K562 (cell line): ENCODE measurements around the gene AMBRA1. TPM values are rescaled to one million over a fixed set of nuclear protein-coding genes. Genes with fewer than 3 reads are reported as not detected.

Experiments
- ATAC-seq: fragments of 200-7000 bp; cut with Tn5 transposase; 3 replicates; pipeline ENCODE4 v1.9.1; 2020; ENCODE audit warnings: moderate library complexity
- BruUV-seq: library from RNA; stranded (reverse); fragments of 400-500 nt; replicated peaks from 2 replicates; lab custom pipeline; 2021; lab: Mats Ljungman, UMichigan
- CTCF ChIA-PET: fragments of 300-600 bp; formaldehyde crosslinking; extraction: SDS; loops from one replicate; lab custom pipeline; 2021; ENCODE audit warnings: low intra/inter-chr PET ratio; lab: Yijun Ruan, JAX
- POLR2A ChIA-PET: fragments of 300-600, 350-650 bp; sonication (Branson Sonifier 250); formaldehyde crosslinking; extraction: SDS; loops from one replicate; lab custom pipeline; 2021; ENCODE audit warnings: antibody characterized with exemption, inconsistent platforms; lab: Yijun Ruan, JAX
- DNase-seq, 4 experiments: peaks; one replicate each; pipeline versions ENCODE4 v3.0.0 to v3.0.0-alpha.2; 2011 to 2018; ENCODE audit warnings: low spot score in 3 of 4, mixed read lengths in 3 of 4; ENCODE audit errors: extremely low read depth in 1 of 4
- FAIRE-seq: peaks from 2 replicates; lab custom pipeline; 2011; peaks lifted over from hg19 to GRCh38; lab: Jason Lieb, UNC
- H2AFZ ChIP-seq: 2 replicates; pipeline ENCODE4 v1.6.0; 2011; ENCODE audit warnings: low read depth, low read length, control low read depth, inconsistent platforms
- H3K27ac ChIP-seq: fragments of 200-600 bp; 3 replicates; pipeline ENCODE4 v1.8.0; 2011; ENCODE audit warnings: low read depth, mild to moderate bottlenecking, control low read depth, inconsistent platforms, low read length, moderate library complexity, mixed read lengths; ENCODE audit errors: extremely low read depth
- H3K27me3 ChIP-seq, 2 experiments: fragments of 300-600 bp in 1 of 2; 2 replicates in 1 of 2; 3 replicates in 1 of 2; pipeline versions ENCODE4 v1.6.0 to v1.8.0; 2011; ENCODE audit warnings: inconsistent platforms in 2 of 2, low read length in 2 of 2, mild to moderate bottlenecking in 1 of 2, mixed read lengths in 1 of 2, moderate library complexity in 1 of 2; ENCODE audit not compliant: control insufficient read depth in 2 of 2, insufficient read depth in 2 of 2
- H3K36me3 ChIP-seq: fragments of 300-600 bp; 3 replicates; pipeline ENCODE4 v1.8.0; 2011; ENCODE audit warnings: mild to moderate bottlenecking, low read length, inconsistent platforms; ENCODE audit not compliant: control insufficient read depth, insufficient read depth
- H3K4me1 ChIP-seq, 2 experiments: fragments of 200-600 bp in 1 of 2; replicated peaks in 1 of 2; 2 replicates in 1 of 2; 3 replicates in 1 of 2; pipeline versions ENCODE4 v1.5.1 to v1.8.0; 2011; ENCODE audit warnings: inconsistent platforms in 2 of 2, low read length in 2 of 2, mild to moderate bottlenecking in 1 of 2, mixed read lengths in 1 of 2, moderate library complexity in 1 of 2; ENCODE audit not compliant: control insufficient read depth in 2 of 2, insufficient read depth in 2 of 2
- H3K4me2 ChIP-seq: 2 replicates; pipeline ENCODE4 v1.6.1; 2011; ENCODE audit warnings: low read length, control low read depth, inconsistent platforms, mixed read lengths; ENCODE audit not compliant: insufficient read depth
- H3K4me3 ChIP-seq: fragments of 200-600 bp; sonication (generic), shearing (Covaris generic); 2 replicates; pipeline ENCODE4 v1.5.1; 2016; ENCODE audit warnings: control low read depth, inconsistent platforms
- H3K79me2 ChIP-seq: fragments of 200-600 bp; 3 replicates; pipeline ENCODE4 v1.8.0; 2011; ENCODE audit warnings: low read length, inconsistent platforms; ENCODE audit not compliant: control insufficient read depth, insufficient read depth
- H3K9ac ChIP-seq, 2 experiments: 2 replicates each; pipeline versions ENCODE4 v1.6.0 to v1.6.1; 2011; ENCODE audit warnings: low read depth in 2 of 2, low read length in 2 of 2, control low read depth in 1 of 2, inconsistent platforms in 1 of 2, mild to moderate bottlenecking in 1 of 2, mixed read lengths in 1 of 2; ENCODE audit not compliant: insufficient read depth in 1 of 2
- H3K9me1 ChIP-seq: one replicate; pipeline ENCODE4 v1.6.0; 2011; ENCODE audit warnings: inconsistent platforms, mild to moderate bottlenecking, low read length, moderate library complexity; ENCODE audit not compliant: control insufficient read depth, insufficient read depth
- H3K9me3 ChIP-seq: replicated peaks from 2 replicates; pipeline ENCODE4 v1.5.1; 2011; ENCODE audit warnings: low read depth, low read length, inconsistent platforms; ENCODE audit not compliant: control insufficient read depth, insufficient read depth
- H4K20me1 ChIP-seq: replicated peaks from 2 replicates; pipeline ENCODE4 v1.6.1; 2011; ENCODE audit warnings: low read length, inconsistent platforms, mixed read lengths; ENCODE audit not compliant: control insufficient read depth, insufficient read depth
- HMBOX1 ChIP-seq: sonication (generic); IDR thresholded peaks from 2 replicates; pipeline ENCODE4 v1.6.1; 2016
- TSHZ1 ChIP-seq: fragments of 250-450 bp; sonication (Bioruptor Pico); IDR thresholded peaks from 2 replicates; pipeline ENCODE4 v1.4.0; 2020; ENCODE audit warnings: mild to moderate bottlenecking, moderate library complexity
- WGBS: fragments of 100-300 bp; shearing (Covaris generic); methylation state at CpG from one replicate; pipeline ENCODE4 v1.1.6; 2016; ENCODE audit warnings: low coverage, mixed read lengths; ENCODE audit not compliant: insufficient coverage; ENCODE audit errors: missing lambda C conversion rate; 5-methylcytosine and 5-hydroxymethylcytosine counted together
- in situ Hi-C: fragments of 300-500 bp; cut with MboI; formaldehyde crosslinking; loops from 4 replicates; pipeline ENCODE4 v1.15.0; 2018; ENCODE audit warnings: inconsistent platforms, mixed read lengths
- intact Hi-C: fragments of 100-400 bp; cut with micrococcal nuclease; formaldehyde crosslinking; loops from 2 replicates; pipeline ENCODE4 v1.14.2; 2022
- polyA plus RNA-seq, 8 experiments: library from polyadenylated mRNA; depleted of rRNA in 4 of 8; stranded (reverse) in 5 of 8; unstranded in 3 of 8; fragments of >200 nt; fragmentation: Nextera tagmentation in 2 of 8; fragmentation: Illumina TruSeq in 1 of 8; extraction: Ambion mirVana in 2 of 8; extraction: Trizol in 1 of 8; gene quantifications; 2 replicates each; pipeline versions ENCODE4 v1.2.1 to v1.2.3, GENCODE V29; 2011 to 2014; ENCODE audit warnings: inconsistent platforms in 1 of 8, missing spikeins in 1 of 8
- total RNA-seq, 7 experiments: library from RNA; depleted of rRNA in 6 of 7; stranded (reverse); fragments of >200 nt in 6 of 7; fragmentation: Illumina TruSeq in 2 of 7; extraction: Trizol in 2 of 7; gene quantifications; 2 replicates each; pipeline versions ENCODE4 v1.2.1 to v1.2.3, GENCODE V29; 2011 to 2021; ENCODE audit warnings: low replicate concordance in 1 of 7

Gene AMBRA1
- total and polyA plus RNA-seq, 9 of the 15 experiments (the other 6 are each of a cell fraction or from before 2014, with no cell fraction given), result 0.15 to 24.5 (median 13.0) TPM

DNA sequence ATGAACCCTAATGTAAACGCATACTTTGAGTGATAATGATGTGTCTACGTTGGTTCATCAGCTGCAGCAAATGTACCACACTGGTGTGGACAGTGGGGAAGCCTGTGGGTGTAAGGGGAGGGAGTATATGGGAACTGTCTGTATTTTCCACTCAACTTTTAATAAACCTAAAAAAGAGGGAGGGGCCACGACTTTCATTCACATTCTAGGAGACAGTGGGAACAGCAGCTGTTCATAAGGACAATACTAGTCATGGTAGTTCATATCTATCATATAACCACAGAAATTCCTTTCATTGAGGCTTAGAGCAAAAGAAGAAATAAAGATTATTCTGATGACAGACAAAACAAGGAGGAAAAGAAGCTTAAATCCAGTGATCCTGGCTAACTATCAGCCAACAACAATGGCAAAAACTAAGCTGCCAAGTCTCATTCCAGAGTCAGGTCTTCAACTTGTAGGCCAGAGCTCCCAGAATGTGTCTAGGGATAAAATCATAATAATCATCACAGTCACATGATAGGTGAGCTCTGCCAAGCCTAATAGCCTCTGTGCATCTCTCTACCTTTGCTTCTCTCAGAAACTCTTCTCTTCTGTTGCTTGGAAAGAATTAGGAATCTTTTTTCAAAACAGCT lies 142.9 kb downstream of the AMBRA1 start:
- FAIRE-seq (no peak), DNase-seq (no peak), ATAC-seq (no peak)
- Histone ChIP-seq H3K79me2 (no peaks in the 10 kb centered on the region; the same call in 2 of the 3 replicates), H3K27me3 (no peaks in the 10 kb centered on the region), H3K4me3 (no peak overlapping the region), H3K36me3 (no peaks in the 10 kb centered on the region), H3K9me3 (no peaks in the 10 kb centered on the region), H3K4me1 (peaks cover under 1 to 10% of the 10 kb centered on the region in 2 experiments; a peak in 3 of 5 replicates), H3K27ac (no peak overlapping the region), H3K9me1 (no peaks in the 10 kb centered on the region), H4K20me1 (no peaks in the 10 kb centered on the region; the same call in 1 of the 2 replicates), H3K4me2 (no peak overlapping the region), H3K9ac (no peak overlapping the region), H2AFZ (no peak overlapping the region)
- WGBS, result 32% methylated on average over 3 of the region's 3 CpGs
- TF ChIP-seq TSHZ1, result no peak
- TF ChIP-seq HMBOX1, result peak; percentile 36; the same call in 1 of the 2 replicates
- intact Hi-C loops, result no loop called here
- POLR2A ChIA-PET, result interaction anchor here (0.6 to 3.4 kb wide), 8 partner anchors 8 to 30 kb away, joined by 3 to 10 read pairs (median 3); no protein-coding TSS in a partner anchor
- BruUV-seq, result no TSS peak
- CTCF ChIA-PET, result no interaction called here
- in situ Hi-C loops, result no loop called here
